ENCODE data around the gene SHQ1. TPM values are rescaled to one million over a fixed set of nuclear protein-coding genes. Genes with fewer than 3 reads are reported as not detected.
"Not testable (repeated sequence)": the region's sequence is repeated elsewhere in the genome, so short reads cannot be mapped to it uniquely, and the experiment has no call there.

The SHQ1 gene
- total RNA-seq, 1 experiment from 2014 or later: 27.6 TPM

DNA sequence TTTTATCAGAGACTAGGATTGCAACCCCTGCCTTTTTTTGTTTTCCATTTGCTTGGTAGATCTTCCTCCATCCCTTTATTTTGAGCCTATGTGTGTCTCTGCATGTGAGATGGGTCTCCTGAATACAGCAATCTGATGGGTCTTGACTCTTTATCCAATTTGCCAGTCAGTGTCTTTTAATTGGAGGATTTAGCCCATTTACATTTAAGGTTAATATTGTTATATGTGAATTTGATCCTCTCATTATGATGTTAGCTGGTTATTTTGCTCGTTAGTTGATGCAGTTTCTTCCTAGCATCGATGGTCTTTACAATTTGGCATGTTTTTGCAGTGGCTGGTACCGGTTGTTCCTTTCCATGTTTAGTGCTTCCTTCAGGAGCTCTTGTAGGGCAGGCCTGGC is 134.1 kb downstream of the SHQ1 start:
- H3K79me2 ChIP-seq (ENCODE audit: insufficient read depth, low read length); H3K9me3 ChIP-seq (ENCODE audit: control insufficient read depth in 1 of 2, insufficient read depth in 1 of 2, low read depth in 1 of 2, low read length in 2 of 2); H3K9ac ChIP-seq (ENCODE audit: low read length); H3K4me3 ChIP-seq (replicated peaks in 1 of 2; ENCODE audit: low read depth in 1 of 2, low read length in 2 of 2); H3K36me3 ChIP-seq (ENCODE audit: control insufficient read depth in 1 of 2, insufficient read depth in 2 of 2, low read length in 2 of 2); H3K9me2 ChIP-seq (ENCODE audit: insufficient read depth); BruUV-seq (replicated peaks); H3K4me1 ChIP-seq (ENCODE audit: control insufficient read depth in 1 of 2, insufficient read depth in 2 of 2, low read length in 2 of 2); RAD21 ChIA-PET (ENCODE audit: low non-redundant PET in 1 of 2, low total read pairs in 2 of 2, uncharacterized antibody in 2 of 2, unreplicated experiment in 2 of 2); H2AFZ ChIP-seq (ENCODE audit: low read depth, low read length, poor library complexity, severe bottlenecking); H3K27ac ChIP-seq (ENCODE audit: low read depth, low read length); H3K4me2 ChIP-seq (ENCODE audit: low read length); H3K27me3 ChIP-seq (ENCODE audit: insufficient read depth, low read length); DNase-seq (ENCODE audit: low read depth, low spot score); ATAC-seq; H4K20me1 ChIP-seq (ENCODE audit: insufficient read depth); POLR2A ChIA-PET; intact Hi-C loops (cut with micrococcal nuclease); CTCF ChIA-PET: not testable (repeated sequence)

DNA sequence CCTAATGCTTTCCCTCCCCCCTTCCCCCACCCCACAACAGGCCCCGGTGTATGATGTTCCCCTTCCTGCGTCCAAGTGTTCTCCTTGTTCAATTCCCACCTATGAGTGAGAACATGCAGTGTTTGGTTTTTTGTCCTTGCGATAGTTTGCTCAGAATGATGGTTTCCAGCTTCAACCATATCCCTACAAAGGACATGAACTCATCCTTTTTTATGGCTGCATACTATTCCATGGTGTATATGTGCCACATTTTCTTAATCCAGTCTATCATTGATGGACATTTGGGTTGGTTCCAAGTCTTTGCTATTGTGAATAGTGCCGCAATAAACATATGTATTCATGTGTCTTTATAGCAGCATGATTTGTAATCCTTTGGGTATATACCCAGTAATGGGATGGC is 137.8 kb downstream of the SHQ1 start:
- intact Hi-C loops (cut with micrococcal nuclease); H3K4me2 ChIP-seq (ENCODE audit: low read length); H3K9ac ChIP-seq (ENCODE audit: low read length); ATAC-seq; H3K9me2 ChIP-seq (ENCODE audit: insufficient read depth); H4K20me1 ChIP-seq (ENCODE audit: insufficient read depth); H3K36me3 ChIP-seq (ENCODE audit: control insufficient read depth in 1 of 2, insufficient read depth in 2 of 2, low read length in 2 of 2); H3K27ac ChIP-seq (ENCODE audit: low read depth, low read length); CTCF ChIA-PET; RAD21 ChIA-PET (ENCODE audit: low non-redundant PET in 1 of 2, low total read pairs in 2 of 2, uncharacterized antibody in 2 of 2, unreplicated experiment in 2 of 2); H3K4me3 ChIP-seq (replicated peaks in 1 of 2; ENCODE audit: low read depth in 1 of 2, low read length in 2 of 2); H3K79me2 ChIP-seq (ENCODE audit: insufficient read depth, low read length); BruUV-seq (replicated peaks); H3K9me3 ChIP-seq (ENCODE audit: control insufficient read depth in 1 of 2, insufficient read depth in 1 of 2, low read depth in 1 of 2, low read length in 2 of 2); H3K4me1 ChIP-seq (ENCODE audit: control insufficient read depth in 1 of 2, insufficient read depth in 2 of 2, low read length in 2 of 2); H2AFZ ChIP-seq (ENCODE audit: low read depth, low read length, poor library complexity, severe bottlenecking); DNase-seq (ENCODE audit: low read depth, low spot score); POLR2A ChIA-PET; H3K27me3 ChIP-seq (ENCODE audit: insufficient read depth, low read length): not testable (repeated sequence)

DNA sequence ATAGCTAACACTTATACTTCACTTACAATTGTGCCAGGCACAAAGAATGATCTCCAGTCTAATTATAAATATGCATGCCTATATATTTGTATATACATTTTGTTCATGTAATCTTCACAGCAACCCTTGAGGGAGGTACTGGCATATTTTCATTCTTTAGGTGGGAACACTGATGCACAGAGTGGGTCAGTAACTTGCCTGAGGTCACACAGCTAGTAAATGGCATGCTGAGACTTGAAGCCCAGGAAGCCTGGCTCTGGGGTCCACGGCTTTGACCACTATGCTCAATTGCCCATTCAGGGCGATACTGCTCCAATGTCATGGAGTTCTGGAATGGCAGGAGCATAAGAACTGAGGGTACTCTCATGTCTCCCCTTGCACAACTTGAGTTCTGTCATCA is 139.8 kb downstream of the SHQ1 start:
- ChIA-PET POLR2A (no interaction called here), CTCF (no interaction called here), RAD21 (ENCODE audit: low non-redundant PET in 1 of 2, low total read pairs in 2 of 2, uncharacterized antibody in 2 of 2, unreplicated experiment in 2 of 2) (no interaction called here)
- Histone ChIP-seq H3K4me3 (replicated peaks in 1 of 2; ENCODE audit: low read depth in 1 of 2, low read length in 2 of 2) (no peak overlapping the region), H4K20me1 (ENCODE audit: insufficient read depth) (no peaks in the 10 kb centered on the region), H3K9me3 (ENCODE audit: control insufficient read depth in 1 of 2, insufficient read depth in 1 of 2, low read depth in 1 of 2, low read length in 2 of 2) (no peaks in the 10 kb centered on the region), H3K9me2 (ENCODE audit: insufficient read depth) (no peaks in the 10 kb centered on the region), H3K4me1 (ENCODE audit: control insufficient read depth in 1 of 2, insufficient read depth in 2 of 2, low read length in 2 of 2) (no peaks in the 10 kb centered on the region), H3K9ac (ENCODE audit: low read length) (no peak overlapping the region), H3K27ac (ENCODE audit: low read depth, low read length) (no peak overlapping the region), H3K4me2 (ENCODE audit: low read length) (no peak overlapping the region), H3K36me3 (ENCODE audit: control insufficient read depth in 1 of 2, insufficient read depth in 2 of 2, low read length in 2 of 2) (no peaks in the 10 kb centered on the region), H3K27me3 (ENCODE audit: insufficient read depth, low read length) (no peaks in the 10 kb centered on the region), H3K79me2 (ENCODE audit: insufficient read depth, low read length) (no peaks in the 10 kb centered on the region), H2AFZ (ENCODE audit: low read depth, low read length, poor library complexity, severe bottlenecking) (no peak overlapping the region)
- BruUV-seq (replicated peaks): no TSS peak
- ATAC-seq (no peak), DNase-seq (ENCODE audit: low read depth, low spot score) (no peak)
- intact Hi-C loops (cut with micrococcal nuclease): no loop called here
- no peak for TF ChIP-seq EGR1 (IDR thresholded peaks at IDR 0.05; ENCODE audit: low read depth)
- no peak for TF ChIP-seq EZH2 (IDR thresholded peaks at IDR 0.05)
- TF ChIP-seq CBX3 (IDR thresholded peaks at IDR 0.05; ENCODE audit: low read depth): no peak
- TF ChIP-seq SP1 (IDR thresholded peaks at IDR 0.05; ENCODE audit: low read depth): no peak
- no peak for TF ChIP-seq SIN3A (IDR thresholded peaks at IDR 0.05; ENCODE audit: low read depth)

Measured in HCT116 (cell line).